Activated CD4-positive, alpha-beta memory T cell treated with anti-CD3 and anti-CD28 coated beads, Interleukin-2, amount 10 ng/mL, durations not matched to agents 7 days and 5 days (primary cell): ENCODE measurements around the gene STXBP4. TPM values are rescaled to one million over a fixed set of nuclear protein-coding genes. Genes with fewer than 3 reads are reported as not detected.

Experiments
- CTCF ChIA-PET: fragments of 350-600 bp; sonication (Branson Sonifier 250); formaldehyde crosslinking; loops from one replicate; lab custom pipeline; 2021; ENCODE audit warnings: antibody characterized with exemption, inconsistent platforms; lab: Charles Lee
- POLR2A ChIA-PET: fragments of 350-600 bp; sonication (Branson Sonifier 250); formaldehyde crosslinking; loops from one replicate; lab custom pipeline; 2021; ENCODE audit warnings: antibody characterized with exemption; lab: Charles Lee
- DNase-seq: peaks from one replicate; pipeline ENCODE4 v3.0.0-alpha.2; 2020
- H3K27ac Mint-ChIP-seq: one replicate; pipeline ENCODE4 v1.8.0; 2021; ENCODE audit warnings: mild to moderate bottlenecking, mixed read lengths
- H3K27me3 Mint-ChIP-seq: one replicate; pipeline ENCODE4 v1.8.0; 2021; ENCODE audit warnings: mixed read lengths
- H3K36me3 Mint-ChIP-seq: one replicate; pipeline ENCODE4 v1.8.0; 2021; ENCODE audit warnings: low read depth, mixed read lengths
- H3K4me1 Mint-ChIP-seq: one replicate; pipeline ENCODE4 v1.8.0; 2021; ENCODE audit warnings: mixed read lengths
- H3K4me3 Mint-ChIP-seq: one replicate; pipeline ENCODE4 v1.8.0; 2021; ENCODE audit warnings: mild to moderate bottlenecking, mixed read lengths
- H3K9me3 Mint-ChIP-seq: one replicate; pipeline ENCODE4 v1.8.0; 2021; ENCODE audit warnings: mixed read lengths
- total RNA-seq, 2 experiments: library from RNA; stranded (reverse); gene quantifications; one replicate each; pipeline ENCODE4 v1.2.3, GENCODE V29; 2021

Gene STXBP4
- total RNA-seq, 2 experiments from 2014 or later, result 4.7 to 6.6 TPM

GRCh38 chr17:55154101-55154500, 185.5 kb downstream of the STXBP4 start:
- Mint-ChIP-seq H3K27me3 (no peaks in the 10 kb centered on the region), H3K9me3 (no peaks in the 10 kb centered on the region), H3K27ac (no peak overlapping the region), H3K4me1 (no peaks in the 10 kb centered on the region), H3K4me3 (no peak overlapping the region), H3K36me3 (no peaks in the 10 kb centered on the region)
- no peak for DNase-seq
- CTCF ChIA-PET, result no interaction called here
- POLR2A ChIA-PET, result no interaction called here

GRCh38 chr17:55155856-55156560, 187.4 kb downstream of the STXBP4 start:
- no peaks in the 10 kb centered on the region for H3K9me3 Mint-ChIP-seq
- H3K27me3 Mint-ChIP-seq, result no peaks in the 10 kb centered on the region
- H3K36me3 Mint-ChIP-seq, result no peaks in the 10 kb centered on the region
- CTCF ChIA-PET, result interaction anchor here (1.2 kb wide), 1 partner anchor 200 kb away, joined by 3 read pairs; no protein-coding TSS in a partner anchor
- H3K27ac Mint-ChIP-seq, result no peak overlapping the region
- no peak overlapping the region for H3K4me3 Mint-ChIP-seq
- no peak for DNase-seq
- H3K4me1 Mint-ChIP-seq, result no peaks in the 10 kb centered on the region
- POLR2A ChIA-PET, result no interaction called here

- no peak for DNase-seq
- Mint-ChIP-seq H3K27me3 (no peaks in the 10 kb centered on the region), H3K36me3 (no peaks in the 10 kb centered on the region), H3K4me3 (no peak overlapping the region), H3K9me3 (no peaks in the 10 kb centered on the region), H3K27ac (no peak overlapping the region), H3K4me1 (peaks cover 4% of the 10 kb centered on the region)
- CTCF ChIA-PET, result no interaction called here
- POLR2A ChIA-PET, result no interaction called here
Measured at GRCh38 chr17:55157165-55157564, 188.6 kb downstream of the STXBP4 start.

- CTCF ChIA-PET, result no interaction called here
Measured at GRCh38 chr17:55158439-55158838, 189.9 kb downstream of the STXBP4 start.

GRCh38 chr17:55159251-55159650, 190.7 kb downstream of the STXBP4 start:
- Mint-ChIP-seq H3K27ac (no peak overlapping the region), H3K4me1 (peaks cover 9% of the 10 kb centered on the region), H3K9me3 (no peaks in the 10 kb centered on the region), H3K36me3 (no peaks in the 10 kb centered on the region), H3K4me3 (no peak overlapping the region), H3K27me3 (no peaks in the 10 kb centered on the region)
- ChIA-PET POLR2A (no interaction called here), CTCF (no interaction called here)
- no peak for DNase-seq

More at GRCh38 chr17:55158439-55158838, 189.9 kb downstream of the STXBP4 start:
- Mint-ChIP-seq H3K4me1 (peaks cover 8% of the 10 kb centered on the region), H3K27me3 (no peaks in the 10 kb centered on the region), H3K9me3 (no peaks in the 10 kb centered on the region), H3K27ac (no peak overlapping the region), H3K4me3 (no peak overlapping the region), H3K36me3 (no peaks in the 10 kb centered on the region)
- no peak for DNase-seq
- POLR2A ChIA-PET, result no interaction called here

GRCh38 chr17:55160501-55160900, 191.9 kb downstream of the STXBP4 start:
- DNase-seq, result no peak
- no peaks in the 10 kb centered on the region for H3K36me3 Mint-ChIP-seq
- CTCF ChIA-PET, result no interaction called here

GRCh38 chr17:55161935-55162555, 193.5 kb downstream of the STXBP4 start:
- H3K27ac Mint-ChIP-seq, result no peak overlapping the region
- ChIA-PET POLR2A (no interaction called here), CTCF (no interaction called here)
- peaks cover 9% of the 10 kb centered on the region for H3K4me1 Mint-ChIP-seq
- DNase-seq, result no peak
- no peaks in the 10 kb centered on the region for H3K27me3 Mint-ChIP-seq
- H3K4me3 Mint-ChIP-seq, result no peak overlapping the region
- no peaks in the 10 kb centered on the region for H3K36me3 Mint-ChIP-seq
- H3K9me3 Mint-ChIP-seq, result no peaks in the 10 kb centered on the region

More at GRCh38 chr17:55160501-55160900, 191.9 kb downstream of the STXBP4 start:
- POLR2A ChIA-PET, result no interaction called here
- Mint-ChIP-seq H3K9me3 (no peaks in the 10 kb centered on the region), H3K4me1 (peaks cover 9% of the 10 kb centered on the region), H3K27ac (no peak overlapping the region), H3K27me3 (no peaks in the 10 kb centered on the region), H3K4me3 (no peak overlapping the region)

- no peak for DNase-seq
- no peaks in the 10 kb centered on the region for H3K36me3 Mint-ChIP-seq
- H3K27ac Mint-ChIP-seq, result no peak overlapping the region
- no peaks in the 10 kb centered on the region for H3K27me3 Mint-ChIP-seq
- H3K4me1 Mint-ChIP-seq, result peaks cover 9% of the 10 kb centered on the region
- CTCF ChIA-PET, result no interaction called here
- no peak overlapping the region for H3K4me3 Mint-ChIP-seq
- POLR2A ChIA-PET, result no interaction called here
- H3K9me3 Mint-ChIP-seq, result no peaks in the 10 kb centered on the region
Measured at GRCh38 chr17:55162556-55162946, 194.0 kb downstream of the STXBP4 start.

GRCh38 chr17:55163408-55163807, 194.8 kb downstream of the STXBP4 start:
- no peak for DNase-seq
- no peaks in the 10 kb centered on the region for H3K36me3 Mint-ChIP-seq
- H3K27me3 Mint-ChIP-seq, result no peaks in the 10 kb centered on the region
- no peaks in the 10 kb centered on the region for H3K9me3 Mint-ChIP-seq
- no peak overlapping the region for H3K4me3 Mint-ChIP-seq
- H3K27ac Mint-ChIP-seq, result no peak overlapping the region
- POLR2A ChIA-PET, result no interaction called here
- CTCF ChIA-PET, result no interaction called here
- H3K4me1 Mint-ChIP-seq, result peaks cover 9% of the 10 kb centered on the region

GRCh38 chr17:55166506-55166905, 197.9 kb downstream of the STXBP4 start:
- H3K36me3 Mint-ChIP-seq, result no peaks in the 10 kb centered on the region
- no peak overlapping the region for H3K4me3 Mint-ChIP-seq
- no peak overlapping the region for H3K27ac Mint-ChIP-seq
- peaks cover 9% of the 10 kb centered on the region for H3K4me1 Mint-ChIP-seq
- POLR2A ChIA-PET, result no interaction called here
- no peaks in the 10 kb centered on the region for H3K27me3 Mint-ChIP-seq
- CTCF ChIA-PET, result no interaction called here
- no peak for DNase-seq
- no peaks in the 10 kb centered on the region for H3K9me3 Mint-ChIP-seq

- ChIA-PET POLR2A (no interaction called here), CTCF (interaction anchor here (0.6 kb wide), 1 partner anchor 208 kb away, joined by 3 read pairs; no protein-coding TSS in a partner anchor)
- Mint-ChIP-seq H3K4me3 (no peak overlapping the region), H3K9me3 (no peaks in the 10 kb centered on the region), H3K4me1 (peaks cover 4% of the 10 kb centered on the region), H3K36me3 (no peaks in the 10 kb centered on the region), H3K27ac (no peak overlapping the region), H3K27me3 (no peaks in the 10 kb centered on the region)
- no peak for DNase-seq
Measured at GRCh38 chr17:55167024-55167725, 198.6 kb downstream of the STXBP4 start.

- no peak for DNase-seq
- H3K4me3 Mint-ChIP-seq, result no peak overlapping the region
- POLR2A ChIA-PET, result no interaction called here
- CTCF ChIA-PET, result no interaction called here
- no peaks in the 10 kb centered on the region for H3K9me3 Mint-ChIP-seq
- no peaks in the 10 kb centered on the region for H3K4me1 Mint-ChIP-seq
- no peak overlapping the region for H3K27ac Mint-ChIP-seq
- no peaks in the 10 kb centered on the region for H3K27me3 Mint-ChIP-seq
- no peaks in the 10 kb centered on the region for H3K36me3 Mint-ChIP-seq
Measured at GRCh38 chr17:55168958-55169687, 200.6 kb downstream of the STXBP4 start.
